Measurements from ENCODE around the gene G6PC2. TPM values are rescaled to one million over a fixed set of nuclear protein-coding genes. Genes with fewer than 3 reads are reported as not detected.

G6PC2 gene
- total RNA-seq, 2 donors from 2014 or later = 21.3 to 35.3 TPM

GRCh38 chr2:168949324-168949723 lies 48.2 kb downstream of the G6PC2 start:
- no peak for DNase-seq
- WGBS, 2 donors = 90 to 96% methylated on average over 1 of the region's 1 CpG
- Histone ChIP-seq H3K36me3 (replicated peaks in 1 of 2; ENCODE audit: insufficient read depth in 1 of 2, low read depth in 2 of 2) (no peaks in the 10 kb centered on the region), H3K9me3 (no peaks in the 10 kb centered on the region), H3K27ac (no peak overlapping the region), H3K27me3 (no peaks in the 10 kb centered on the region), H3K4me1 (no peaks in the 10 kb centered on the region), H3K4me3 (no peak overlapping the region)
- TF ChIP-seq POLR2A (IDR thresholded peaks at IDR 0.05) = no peak
- TF ChIP-seq, protein P1, sequence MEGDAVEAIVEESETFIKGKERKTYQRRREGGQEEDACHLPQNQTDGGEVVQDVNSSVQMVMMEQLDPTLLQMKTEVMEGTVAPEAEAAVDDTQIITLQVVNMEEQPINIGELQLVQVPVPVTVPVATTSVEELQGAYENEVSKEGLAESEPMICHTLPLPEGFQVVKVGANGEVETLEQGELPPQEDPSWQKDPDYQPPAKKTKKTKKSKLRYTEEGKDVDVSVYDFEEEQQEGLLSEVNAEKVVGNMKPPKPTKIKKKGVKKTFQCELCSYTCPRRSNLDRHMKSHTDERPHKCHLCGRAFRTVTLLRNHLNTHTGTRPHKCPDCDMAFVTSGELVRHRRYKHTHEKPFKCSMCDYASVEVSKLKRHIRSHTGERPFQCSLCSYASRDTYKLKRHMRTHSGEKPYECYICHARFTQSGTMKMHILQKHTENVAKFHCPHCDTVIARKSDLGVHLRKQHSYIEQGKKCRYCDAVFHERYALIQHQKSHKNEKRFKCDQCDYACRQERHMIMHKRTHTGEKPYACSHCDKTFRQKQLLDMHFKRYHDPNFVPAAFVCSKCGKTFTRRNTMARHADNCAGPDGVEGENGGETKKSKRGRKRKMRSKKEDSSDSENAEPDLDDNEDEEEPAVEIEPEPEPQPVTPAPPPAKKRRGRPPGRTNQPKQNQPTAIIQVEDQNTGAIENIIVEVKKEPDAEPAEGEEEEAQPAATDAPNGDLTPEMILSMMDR (IDR thresholded peaks at IDR 0.05) = no peak
- intact Hi-C loops (cut with DNase I) = no loop called here
- ATAC-seq = no peak

DNA sequence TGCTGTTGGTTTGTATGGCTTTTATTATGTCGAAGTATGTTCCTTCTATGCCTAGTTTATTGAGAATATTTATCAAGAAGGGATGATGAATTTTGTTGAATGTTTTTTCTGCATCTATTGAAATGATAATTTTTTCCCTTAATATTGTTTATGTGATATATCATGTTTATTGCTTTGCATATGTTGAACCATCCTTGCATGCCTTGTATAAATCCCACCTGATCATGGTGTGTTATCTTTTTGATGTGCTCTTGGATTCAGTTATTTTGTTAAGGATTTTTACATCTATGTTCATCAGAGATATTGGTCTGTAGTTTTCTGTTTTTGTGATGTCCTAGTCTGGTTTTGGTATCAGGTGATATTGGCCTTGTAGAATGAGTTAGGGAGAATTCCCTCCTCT lies 50.8 kb downstream of the G6PC2 start:
- Histone ChIP-seq H3K9me3 (no peaks in the 10 kb centered on the region), H3K27me3 (no peaks in the 10 kb centered on the region), H3K4me3 (no peak overlapping the region), H3K36me3 (replicated peaks in 1 of 2; ENCODE audit: insufficient read depth in 1 of 2, low read depth in 2 of 2) (no peaks in the 10 kb centered on the region), H3K4me1 (no peaks in the 10 kb centered on the region), H3K27ac (no peak overlapping the region)
- ATAC-seq (no peak), DNase-seq (no peak)
- TF ChIP-seq, protein P1 (IDR thresholded peaks at IDR 0.05) = no peak
- TF ChIP-seq POLR2A (IDR thresholded peaks at IDR 0.05) = no peak
- intact Hi-C loops (cut with DNase I) = no loop called here
- 71 to 89% methylated on average over 1 of the region's 1 CpG for WGBS, 2 donors

- WGBS, 2 donors = 70% methylated on average over 1 of the region's 1 CpG
- H3K27me3 ChIP-seq = no peaks in the 10 kb centered on the region
- no peak for TF ChIP-seq POLR2A (IDR thresholded peaks at IDR 0.05)
- TF ChIP-seq, protein P1 (IDR thresholded peaks at IDR 0.05) = no peak
- no peak overlapping the region for H3K27ac ChIP-seq
- no peaks in the 10 kb centered on the region for H3K4me1 ChIP-seq
- DNase-seq (no peak), ATAC-seq (no peak)
- H3K4me3 ChIP-seq = no peak overlapping the region
- H3K9me3 ChIP-seq = no peaks in the 10 kb centered on the region
- intact Hi-C loops (cut with DNase I) = no loop called here
- H3K36me3 ChIP-seq (replicated peaks in 1 of 2; ENCODE audit: insufficient read depth in 1 of 2, low read depth in 2 of 2) = no peaks in the 10 kb centered on the region
Observed at GRCh38 chr2:168952424-168952823, 51.3 kb downstream of the G6PC2 start.

- Histone ChIP-seq H3K27ac (no peak overlapping the region), H3K4me1 (no peaks in the 10 kb centered on the region), H3K36me3 (replicated peaks in 1 of 2; ENCODE audit: insufficient read depth in 1 of 2, low read depth in 2 of 2) (no peaks in the 10 kb centered on the region), H3K9me3 (no peaks in the 10 kb centered on the region), H3K27me3 (no peaks in the 10 kb centered on the region), H3K4me3 (no peak overlapping the region)
- ATAC-seq (no peak), DNase-seq (no peak)
- intact Hi-C loops (cut with DNase I) = no loop called here
- TF ChIP-seq POLR2A (IDR thresholded peaks at IDR 0.05) = no peak
- TF ChIP-seq, protein P1 (IDR thresholded peaks at IDR 0.05) = no peak
Observed at GRCh38 chr2:168954256-168954655, 53.2 kb downstream of the G6PC2 start.

DNA sequence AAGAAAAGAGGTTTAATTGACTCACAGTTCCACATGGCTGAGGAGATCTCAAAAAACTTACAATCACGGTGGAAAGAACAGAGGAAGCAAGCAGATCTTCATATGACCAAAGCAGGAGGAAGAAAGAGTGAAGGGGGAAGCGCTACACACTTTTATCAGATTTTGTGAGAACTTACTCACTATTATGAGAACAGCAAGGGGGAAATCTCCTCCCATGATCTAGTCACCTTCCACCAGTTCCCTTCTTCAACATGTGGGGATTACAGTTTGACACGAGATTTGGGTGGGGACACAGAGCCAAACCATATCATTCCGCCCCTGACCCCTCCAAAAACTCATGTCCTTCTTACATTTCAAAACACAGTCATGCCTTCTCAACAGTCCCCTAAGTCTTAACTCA lies 54.2 kb downstream of the G6PC2 start:
- Histone ChIP-seq H3K4me1 (no peaks in the 10 kb centered on the region), H3K4me3 (no peak overlapping the region), H3K36me3 (replicated peaks in 1 of 2; ENCODE audit: insufficient read depth in 1 of 2, low read depth in 2 of 2) (no peaks in the 10 kb centered on the region), H3K9me3 (no peaks in the 10 kb centered on the region), H3K27me3 (no peaks in the 10 kb centered on the region), H3K27ac (no peak overlapping the region)
- DNase-seq = no peak
- no peak for TF ChIP-seq POLR2A (IDR thresholded peaks at IDR 0.05)
- TF ChIP-seq, protein P1 (IDR thresholded peaks at IDR 0.05) = no peak
- no peak for ATAC-seq
- WGBS, 2 donors = 78 to 80% methylated on average over 4 of the region's 4 CpGs
- intact Hi-C loops (cut with DNase I) = no loop called here
